Measurements from ENCODE around the gene FAM20C.

GRCh38 chr7:281637-282036 is 89.3 kb downstream of the FAM20C start:
- TF ChIP-seq, protein P1, sequence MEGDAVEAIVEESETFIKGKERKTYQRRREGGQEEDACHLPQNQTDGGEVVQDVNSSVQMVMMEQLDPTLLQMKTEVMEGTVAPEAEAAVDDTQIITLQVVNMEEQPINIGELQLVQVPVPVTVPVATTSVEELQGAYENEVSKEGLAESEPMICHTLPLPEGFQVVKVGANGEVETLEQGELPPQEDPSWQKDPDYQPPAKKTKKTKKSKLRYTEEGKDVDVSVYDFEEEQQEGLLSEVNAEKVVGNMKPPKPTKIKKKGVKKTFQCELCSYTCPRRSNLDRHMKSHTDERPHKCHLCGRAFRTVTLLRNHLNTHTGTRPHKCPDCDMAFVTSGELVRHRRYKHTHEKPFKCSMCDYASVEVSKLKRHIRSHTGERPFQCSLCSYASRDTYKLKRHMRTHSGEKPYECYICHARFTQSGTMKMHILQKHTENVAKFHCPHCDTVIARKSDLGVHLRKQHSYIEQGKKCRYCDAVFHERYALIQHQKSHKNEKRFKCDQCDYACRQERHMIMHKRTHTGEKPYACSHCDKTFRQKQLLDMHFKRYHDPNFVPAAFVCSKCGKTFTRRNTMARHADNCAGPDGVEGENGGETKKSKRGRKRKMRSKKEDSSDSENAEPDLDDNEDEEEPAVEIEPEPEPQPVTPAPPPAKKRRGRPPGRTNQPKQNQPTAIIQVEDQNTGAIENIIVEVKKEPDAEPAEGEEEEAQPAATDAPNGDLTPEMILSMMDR (IDR thresholded peaks at IDR 0.05): no peak
- TF ChIP-seq POLR2AphosphoS5 (IDR thresholded peaks at IDR 0.05; ENCODE audit: insufficient read depth in 1 of 2, low read depth in 1 of 2): no peak
